Choroid plexus epithelial cell (primary cell): ENCODE data around the gene CD300LD.

ENCODE experiments used
- DNase-seq: peaks from one replicate; pipeline ENCODE4 v3.0.0-alpha.2; 2010; ENCODE audit warnings: low read depth
- H3K4me3 ChIP-seq: 2 replicates; pipeline ENCODE4 v1.5.1; 2011; ENCODE audit warnings: low read depth, mild to moderate bottlenecking, control low read depth, low read length, moderate library complexity
- TF ChIP-seq, protein P1 (sequence below): conservative IDR thresholded peaks from 2 replicates; pipeline ENCODE4 v1.5.1; 2011; ENCODE audit warnings: low read depth, mild to moderate bottlenecking, control low read depth, inconsistent platforms, low read length, moderate library complexity

The CD300LD gene

DNA sequence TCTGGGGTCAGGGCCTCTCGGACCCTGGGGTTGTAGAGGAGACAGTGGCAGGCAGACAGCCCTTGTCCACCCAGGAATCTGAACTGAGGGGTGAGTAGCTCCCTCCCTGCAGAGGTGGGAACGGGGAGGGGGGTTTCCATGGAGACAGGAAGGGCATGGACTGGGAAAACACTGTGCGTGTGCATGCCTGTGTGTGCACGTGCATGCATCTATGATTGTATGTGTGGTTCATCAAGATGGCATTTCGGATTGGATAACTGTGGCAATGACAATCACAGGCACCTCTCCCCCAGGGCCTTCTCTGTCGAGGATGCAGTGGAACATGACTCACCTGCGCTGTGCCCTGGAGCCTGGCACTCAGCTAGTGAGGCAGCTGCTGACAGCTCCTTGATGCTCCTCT lies 40.0 kb downstream of the CD300LD start:
- TF ChIP-seq, protein P1, sequence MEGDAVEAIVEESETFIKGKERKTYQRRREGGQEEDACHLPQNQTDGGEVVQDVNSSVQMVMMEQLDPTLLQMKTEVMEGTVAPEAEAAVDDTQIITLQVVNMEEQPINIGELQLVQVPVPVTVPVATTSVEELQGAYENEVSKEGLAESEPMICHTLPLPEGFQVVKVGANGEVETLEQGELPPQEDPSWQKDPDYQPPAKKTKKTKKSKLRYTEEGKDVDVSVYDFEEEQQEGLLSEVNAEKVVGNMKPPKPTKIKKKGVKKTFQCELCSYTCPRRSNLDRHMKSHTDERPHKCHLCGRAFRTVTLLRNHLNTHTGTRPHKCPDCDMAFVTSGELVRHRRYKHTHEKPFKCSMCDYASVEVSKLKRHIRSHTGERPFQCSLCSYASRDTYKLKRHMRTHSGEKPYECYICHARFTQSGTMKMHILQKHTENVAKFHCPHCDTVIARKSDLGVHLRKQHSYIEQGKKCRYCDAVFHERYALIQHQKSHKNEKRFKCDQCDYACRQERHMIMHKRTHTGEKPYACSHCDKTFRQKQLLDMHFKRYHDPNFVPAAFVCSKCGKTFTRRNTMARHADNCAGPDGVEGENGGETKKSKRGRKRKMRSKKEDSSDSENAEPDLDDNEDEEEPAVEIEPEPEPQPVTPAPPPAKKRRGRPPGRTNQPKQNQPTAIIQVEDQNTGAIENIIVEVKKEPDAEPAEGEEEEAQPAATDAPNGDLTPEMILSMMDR: no peak
- no peak for DNase-seq
- no peak overlapping the region for H3K4me3 ChIP-seq

DNA sequence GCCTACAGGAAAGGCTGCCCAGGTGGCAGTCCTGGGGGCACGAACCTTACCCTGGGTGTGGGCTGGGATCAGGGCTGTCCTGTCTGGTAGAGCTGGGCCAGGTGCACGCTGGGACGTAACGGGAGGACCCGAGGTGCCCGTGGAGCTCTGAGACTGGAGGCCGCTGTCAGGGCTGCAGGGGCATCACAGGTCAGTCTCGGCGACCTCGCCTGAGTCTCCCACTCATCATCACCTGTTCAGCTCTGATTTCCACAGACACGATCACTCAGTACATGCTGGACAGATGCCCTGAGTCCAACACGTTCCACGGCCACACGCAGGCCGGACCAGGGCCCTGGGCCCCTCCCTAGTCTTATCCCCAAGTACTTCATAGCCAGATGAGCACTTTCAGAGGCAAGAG lies 41.5 kb downstream of the CD300LD start:
- H3K4me3 ChIP-seq: no peak overlapping the region
- no peak for DNase-seq
- TF ChIP-seq, protein P1: no peak

DNA sequence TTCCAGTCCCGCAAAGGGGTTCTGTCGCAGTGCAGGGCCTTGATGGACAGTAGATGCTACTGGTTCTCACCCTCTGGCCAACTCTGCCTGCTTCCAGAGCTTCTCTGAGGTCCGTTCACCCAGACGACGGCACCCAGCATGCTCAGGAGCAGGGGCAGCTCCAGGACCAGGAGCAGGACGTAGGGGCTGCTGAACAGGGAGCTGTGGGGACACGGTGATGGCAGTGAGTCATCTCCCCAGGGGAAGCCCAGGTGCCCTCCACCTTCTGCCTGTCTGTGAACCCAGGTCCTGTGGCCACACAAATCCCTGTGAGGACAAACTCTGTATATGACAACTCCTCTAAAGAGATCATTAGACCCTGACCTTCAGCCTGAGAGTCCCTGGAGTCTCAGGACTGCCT lies 42.7 kb downstream of the CD300LD start:
- no peak for DNase-seq
- TF ChIP-seq, protein P1: no peak
- H3K4me3 ChIP-seq: no peak overlapping the region

DNA sequence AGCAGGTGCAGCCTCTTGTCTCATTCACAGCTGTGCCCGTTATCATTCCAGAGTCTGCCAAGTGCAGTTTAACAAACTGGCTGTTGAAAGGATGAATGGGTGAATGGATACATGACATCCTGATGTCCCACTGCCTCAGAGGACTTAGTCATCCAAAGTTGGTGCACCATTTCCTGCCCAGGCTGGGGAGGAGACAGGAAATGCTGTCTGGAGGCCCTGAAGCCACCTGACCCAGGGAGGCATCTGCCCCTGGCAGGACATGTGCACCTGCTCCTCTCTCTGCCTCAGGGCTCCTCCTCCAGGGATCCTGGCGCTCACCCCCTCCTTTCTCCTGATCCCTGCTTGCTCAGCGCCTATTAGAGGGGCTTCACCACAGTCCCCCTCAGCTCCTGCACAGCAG lies 44.3 kb downstream of the CD300LD start:
- no peak overlapping the region for H3K4me3 ChIP-seq
- DNase-seq: no peak
- TF ChIP-seq, protein P1: no peak

DNA sequence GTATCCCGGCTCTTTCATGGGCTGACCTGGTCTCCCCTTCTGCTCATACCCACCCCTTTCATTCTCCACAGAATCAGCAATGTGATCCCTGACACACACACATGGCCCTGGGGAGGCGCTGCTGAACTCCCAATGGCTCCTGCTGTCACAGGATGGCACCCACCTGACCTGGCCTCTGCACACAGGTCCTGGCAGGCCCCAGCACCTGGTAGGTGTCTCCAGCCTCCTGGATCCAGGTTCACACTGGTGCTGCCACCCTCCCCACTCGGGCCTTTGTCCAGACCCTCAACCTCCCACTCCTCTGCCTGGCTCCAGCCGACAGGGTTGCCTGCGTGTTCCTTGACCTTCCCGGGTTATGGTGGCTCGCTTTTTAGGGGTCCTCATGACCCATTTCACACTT lies 44.8 kb downstream of the CD300LD start:
- TF ChIP-seq, protein P1: no peak
- DNase-seq: no peak
- H3K4me3 ChIP-seq: no peak overlapping the region

DNA sequence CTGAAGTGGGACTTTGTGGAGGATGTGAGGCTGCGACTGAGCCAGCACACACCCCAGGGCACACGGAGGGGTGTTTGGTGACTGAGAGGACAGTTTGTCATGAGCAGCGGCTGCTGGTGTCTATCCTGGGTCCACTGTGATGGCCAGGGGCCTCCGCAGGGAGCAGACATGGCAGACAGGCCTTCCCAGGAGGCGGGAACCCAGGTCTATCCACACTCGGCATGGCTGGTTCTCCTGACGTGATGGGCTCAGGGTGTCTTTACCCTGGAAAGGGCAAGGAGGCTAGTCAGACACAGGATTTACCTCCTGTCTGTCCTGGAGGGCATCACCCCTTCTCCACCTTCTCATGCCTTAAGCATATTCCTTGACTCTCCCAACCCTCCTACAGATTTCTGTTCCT lies 45.5 kb downstream of the CD300LD start:
- no peak for DNase-seq
- TF ChIP-seq, protein P1: no peak
- H3K4me3 ChIP-seq: no peak overlapping the region

DNA sequence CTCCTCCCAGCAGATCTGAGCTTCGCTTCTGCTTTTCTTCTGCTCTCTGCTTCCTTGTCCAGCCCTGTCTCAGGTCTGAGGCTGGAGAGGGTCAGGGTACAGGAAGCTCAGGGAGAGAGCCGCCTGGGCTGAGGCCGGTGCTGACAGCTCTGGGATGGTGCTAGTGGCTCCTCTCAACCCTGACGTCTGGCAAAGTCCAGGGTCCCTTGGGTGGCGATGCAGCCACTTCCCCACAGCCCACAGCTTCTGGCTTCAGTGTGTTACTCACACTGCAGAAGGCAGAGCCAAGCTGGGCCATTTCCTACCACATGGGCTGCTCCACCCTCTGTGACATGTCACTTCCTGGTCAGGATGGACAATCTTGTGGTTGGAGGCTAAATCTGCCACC lies 46.2 kb downstream of the CD300LD start, which contains the start of gene CD300C:
TSS of gene CD300C (minus strand) at position 273 of the 388 bp plus-strand sequence. CDS start 333 bp downstream, outside the sequence.
- DNase-seq: no peak
- no peak within 1 kb of the TSS for H3K4me3 ChIP-seq
- TF ChIP-seq, protein P1: no peak
